CD4-positive, alpha-beta T cell treated with Interleukin-15 for 1 hour (primary cell): Measurements from ENCODE around the gene ADAP1.

Experiments
- DNase-seq: peaks from one replicate; pipeline ENCODE4 v3.0.0-alpha.2; 2020

ADAP1 gene

GRCh38 chr7:988426-988911 lies 34.0 kb upstream of the ADAP1 start:
- DNase-seq, result no peak

- DNase-seq, result no peak
These were observed 33.4 kb upstream of the ADAP1 start for GRCh38 chr7:987909-988308.

GRCh38 chr7:986766-987751 lies 32.6 kb upstream of the ADAP1 start:
- DNase-seq, result no peak

GRCh38 chr7:985915-986741 lies 31.6 kb upstream of the ADAP1 start:
- DNase-seq, result no peak

GRCh38 chr7:985127-985416 lies 30.6 kb upstream of the ADAP1 start:
- DNase-seq, result no peak

- no peak for DNase-seq
These were observed 30.1 kb upstream of the ADAP1 start for GRCh38 chr7:984361-985126.

GRCh38 chr7:983616-984071 lies 29.2 kb upstream of the ADAP1 start:
- DNase-seq, result no peak

GRCh38 chr7:983004-983615 lies 28.6 kb upstream of the ADAP1 start, which contains the start of gene CYP2W1:
Gene CYP2W1 (plus strand): TSS chr7:983181. CDS start chr7:983212, 31 bp downstream.
- no peak for DNase-seq

GRCh38 chr7:982511-983003 lies 28.1 kb upstream of the ADAP1 start:
- DNase-seq, result no peak

- DNase-seq, result no peak
These were observed 27.5 kb upstream of the ADAP1 start for GRCh38 chr7:981793-982510.

GRCh38 chr7:979886-980571 lies 25.5 kb upstream of the ADAP1 start:
- DNase-seq, result no peak

GRCh38 chr7:979151-979550 lies 24.7 kb upstream of the ADAP1 start:
- no peak for DNase-seq

GRCh38 chr7:978416-979091 lies 24.1 kb upstream of the ADAP1 start:
- DNase-seq, result no peak

GRCh38 chr7:978049-978346 lies 23.5 kb upstream of the ADAP1 start:
- DNase-seq, result no peak

- DNase-seq, result no peak
These were observed 23.0 kb upstream of the ADAP1 start for GRCh38 chr7:977326-978048.

GRCh38 chr7:976901-977325 lies 22.4 kb upstream of the ADAP1 start:
- DNase-seq, result no peak

GRCh38 chr7:975702-976473 lies 21.4 kb upstream of the ADAP1 start:
- no peak for DNase-seq

GRCh38 chr7:974820-975681 lies 20.6 kb upstream of the ADAP1 start, which contains the start of gene COX19:
Gene COX19 (minus strand): TSS chr7:975549. CDS start chr7:975509, 40 bp downstream.
- peak; percentile 90 for DNase-seq
